K562 (cell line): Measurements from ENCODE around the gene CHRNB1. TPM values are rescaled to one million over a fixed set of nuclear protein-coding genes. Genes with fewer than 3 reads are reported as not detected.

Experiments
- ATAC-seq: fragments of 200-7000 bp; cut with Tn5 transposase; 3 replicates; pipeline ENCODE4 v1.9.1; 2020; ENCODE audit warnings: moderate library complexity
- BruUV-seq: library from RNA; stranded (reverse); fragments of 400-500 nt; replicated peaks from 2 replicates; lab custom pipeline; 2021; lab: Mats Ljungman, UMichigan
- CTCF ChIA-PET: fragments of 300-600 bp; formaldehyde crosslinking; extraction: SDS; loops from one replicate; lab custom pipeline; 2021; ENCODE audit warnings: low intra/inter-chr PET ratio; lab: Yijun Ruan, JAX
- POLR2A ChIA-PET: fragments of 300-600, 350-650 bp; sonication (Branson Sonifier 250); formaldehyde crosslinking; extraction: SDS; loops from one replicate; lab custom pipeline; 2021; ENCODE audit warnings: antibody characterized with exemption, inconsistent platforms; lab: Yijun Ruan, JAX
- DNase-seq, 4 experiments: peaks; one replicate each; pipeline versions ENCODE4 v3.0.0 to v3.0.0-alpha.2; 2011 to 2018; ENCODE audit warnings: low spot score in 3 of 4, mixed read lengths in 3 of 4; ENCODE audit errors: extremely low read depth in 1 of 4
- FAIRE-seq: peaks from 2 replicates; lab custom pipeline; 2011; peaks lifted over from hg19 to GRCh38; lab: Jason Lieb, UNC
- H2AFZ ChIP-seq: 2 replicates; pipeline ENCODE4 v1.6.0; 2011; ENCODE audit warnings: low read depth, low read length, control low read depth, inconsistent platforms
- H3K27ac ChIP-seq: fragments of 200-600 bp; 3 replicates; pipeline ENCODE4 v1.8.0; 2011; ENCODE audit warnings: low read depth, mild to moderate bottlenecking, control low read depth, inconsistent platforms, low read length, moderate library complexity, mixed read lengths; ENCODE audit errors: extremely low read depth
- H3K27me3 ChIP-seq, 2 experiments: fragments of 300-600 bp in 1 of 2; 2 replicates in 1 of 2; 3 replicates in 1 of 2; pipeline versions ENCODE4 v1.6.0 to v1.8.0; 2011; ENCODE audit warnings: inconsistent platforms in 2 of 2, low read length in 2 of 2, mild to moderate bottlenecking in 1 of 2, mixed read lengths in 1 of 2, moderate library complexity in 1 of 2; ENCODE audit not compliant: control insufficient read depth in 2 of 2, insufficient read depth in 2 of 2
- H3K36me3 ChIP-seq: fragments of 300-600 bp; 3 replicates; pipeline ENCODE4 v1.8.0; 2011; ENCODE audit warnings: mild to moderate bottlenecking, low read length, inconsistent platforms; ENCODE audit not compliant: control insufficient read depth, insufficient read depth
- H3K4me1 ChIP-seq, 2 experiments: fragments of 200-600 bp in 1 of 2; replicated peaks in 1 of 2; 2 replicates in 1 of 2; 3 replicates in 1 of 2; pipeline versions ENCODE4 v1.5.1 to v1.8.0; 2011; ENCODE audit warnings: inconsistent platforms in 2 of 2, low read length in 2 of 2, mild to moderate bottlenecking in 1 of 2, mixed read lengths in 1 of 2, moderate library complexity in 1 of 2; ENCODE audit not compliant: control insufficient read depth in 2 of 2, insufficient read depth in 2 of 2
- H3K4me2 ChIP-seq: 2 replicates; pipeline ENCODE4 v1.6.1; 2011; ENCODE audit warnings: low read length, control low read depth, inconsistent platforms, mixed read lengths; ENCODE audit not compliant: insufficient read depth
- H3K4me3 ChIP-seq: fragments of 200-600 bp; sonication (generic), shearing (Covaris generic); 2 replicates; pipeline ENCODE4 v1.5.1; 2016; ENCODE audit warnings: control low read depth, inconsistent platforms
- H3K79me2 ChIP-seq: fragments of 200-600 bp; 3 replicates; pipeline ENCODE4 v1.8.0; 2011; ENCODE audit warnings: low read length, inconsistent platforms; ENCODE audit not compliant: control insufficient read depth, insufficient read depth
- H3K9ac ChIP-seq, 2 experiments: 2 replicates each; pipeline versions ENCODE4 v1.6.0 to v1.6.1; 2011; ENCODE audit warnings: low read depth in 2 of 2, low read length in 2 of 2, control low read depth in 1 of 2, inconsistent platforms in 1 of 2, mild to moderate bottlenecking in 1 of 2, mixed read lengths in 1 of 2; ENCODE audit not compliant: insufficient read depth in 1 of 2
- H3K9me1 ChIP-seq: one replicate; pipeline ENCODE4 v1.6.0; 2011; ENCODE audit warnings: inconsistent platforms, mild to moderate bottlenecking, low read length, moderate library complexity; ENCODE audit not compliant: control insufficient read depth, insufficient read depth
- H3K9me3 ChIP-seq: replicated peaks from 2 replicates; pipeline ENCODE4 v1.5.1; 2011; ENCODE audit warnings: low read depth, low read length, inconsistent platforms; ENCODE audit not compliant: control insufficient read depth, insufficient read depth
- H4K20me1 ChIP-seq: replicated peaks from 2 replicates; pipeline ENCODE4 v1.6.1; 2011; ENCODE audit warnings: low read length, inconsistent platforms, mixed read lengths; ENCODE audit not compliant: control insufficient read depth, insufficient read depth
- ARHGAP35 ChIP-seq: fragments of 450-650 bp; IDR thresholded peaks from 2 replicates; pipeline ENCODE4 v1.6.1; 2018; ENCODE audit not compliant: partially characterized antibody
- ASH1L ChIP-seq: fragments of 450-650 bp; IDR thresholded peaks from 2 replicates; pipeline ENCODE4 v1.6.1; 2018; ENCODE audit warnings: borderline replicate concordance, mild to moderate bottlenecking, low read depth; ENCODE audit not compliant: partially characterized antibody
- ATF6 ChIP-seq: sonication (generic); formaldehyde crosslinking; IDR thresholded peaks from 2 replicates; pipeline ENCODE4 v1.4.0; 2020; ENCODE audit warnings: mild to moderate bottlenecking, missing genetic modification reagents
- ESRRA ChIP-seq: fragments of 450-650 bp; IDR thresholded peaks from 2 replicates; pipeline ENCODE4 v1.6.1; 2014; ENCODE audit warnings: low read depth, mild to moderate bottlenecking, moderate library complexity, borderline replicate concordance
- NR2F6 ChIP-seq: fragments of 450-650 bp; formaldehyde crosslinking; IDR thresholded peaks from 2 replicates; pipeline ENCODE4 v1.4.0; 2020; ENCODE audit warnings: mild to moderate bottlenecking
- PRMT5 ChIP-seq: sonication (generic); formaldehyde crosslinking; IDR thresholded peaks from 2 replicates; pipeline ENCODE4 v1.5.0; 2020; ENCODE audit warnings: missing genetic modification reagents
- PTBP1 ChIP-seq: fragments of 200-400 bp; formaldehyde crosslinking; IDR thresholded peaks from 2 replicates; pipeline ENCODE4 v1.6.1; 2017; ENCODE audit warnings: low read depth, low read length
- RAD21 ChIP-seq, 2 experiments: fragments of 250-450 bp in 1 of 2; fragments of 450-650 bp in 1 of 2; sonication (Bioruptor Pico) in 1 of 2; formaldehyde crosslinking in 1 of 2; IDR thresholded peaks in 1 of 2; conservative IDR thresholded peaks in 1 of 2; 2 replicates each; pipeline versions ENCODE4 v1.4.0 to v1.8.0; 2020 to 2022; ENCODE audit warnings: mild to moderate bottlenecking in 2 of 2, moderate library complexity in 1 of 2
- SRF ChIP-seq, 2 experiments: fragments of 250-450, 450-650 bp in 1 of 2; sonication (Bioruptor Pico) in 1 of 2; sonication (generic) in 1 of 2; formaldehyde crosslinking; IDR thresholded peaks; 2 replicates each; pipeline versions ENCODE4 v1.5.0 to v1.5.1; 2020 to 2022; ENCODE audit warnings: mild to moderate bottlenecking in 1 of 2, missing genetic modification reagents in 1 of 2
- ZNF512 ChIP-seq: IDR thresholded peaks from 2 replicates; pipeline ENCODE4 v1.6.1; 2016; ENCODE audit warnings: missing genetic modification characterization, missing compliant biosample characterization
- ZNF707 ChIP-seq: fragments of 250-450 bp; sonication (Bioruptor Pico); conservative IDR thresholded peaks from 2 replicates; pipeline ENCODE4 v1.8.0; 2022; ENCODE audit warnings: inconsistent platforms, mild to moderate bottlenecking, moderate library complexity
- ZNF764 ChIP-seq: fragments of 250-450 bp; sonication (Bioruptor Pico); IDR thresholded peaks from 2 replicates; pipeline ENCODE4 v1.4.0; 2020; ENCODE audit warnings: low read depth, mild to moderate bottlenecking, moderate library complexity
- WGBS: fragments of 100-300 bp; shearing (Covaris generic); methylation state at CpG from one replicate; pipeline ENCODE4 v1.1.6; 2016; ENCODE audit warnings: low coverage, mixed read lengths; ENCODE audit not compliant: insufficient coverage; ENCODE audit errors: missing lambda C conversion rate; 5-methylcytosine and 5-hydroxymethylcytosine counted together
- in situ Hi-C: fragments of 300-500 bp; cut with MboI; formaldehyde crosslinking; loops from 4 replicates; pipeline ENCODE4 v1.15.0; 2018; ENCODE audit warnings: inconsistent platforms, mixed read lengths
- intact Hi-C: fragments of 100-400 bp; cut with micrococcal nuclease; formaldehyde crosslinking; loops from 2 replicates; pipeline ENCODE4 v1.14.2; 2022
- polyA plus RNA-seq, 8 experiments: library from polyadenylated mRNA; depleted of rRNA in 4 of 8; stranded (reverse) in 5 of 8; unstranded in 3 of 8; fragments of >200 nt; fragmentation: Nextera tagmentation in 2 of 8; fragmentation: Illumina TruSeq in 1 of 8; extraction: Ambion mirVana in 2 of 8; extraction: Trizol in 1 of 8; gene quantifications; 2 replicates each; pipeline versions ENCODE4 v1.2.1 to v1.2.3, GENCODE V29; 2011 to 2014; ENCODE audit warnings: inconsistent platforms in 1 of 8, missing spikeins in 1 of 8
- total RNA-seq, 7 experiments: library from RNA; depleted of rRNA in 6 of 7; stranded (reverse); fragments of >200 nt in 6 of 7; fragmentation: Illumina TruSeq in 2 of 7; extraction: Trizol in 2 of 7; gene quantifications; 2 replicates each; pipeline versions ENCODE4 v1.2.1 to v1.2.3, GENCODE V29; 2011 to 2021; ENCODE audit warnings: low replicate concordance in 1 of 7

CHRNB1 gene
- total and polyA plus RNA-seq, 9 of the 15 experiments (the other 6 are each of a cell fraction or from before 2014, with no cell fraction given) = 4.7 to 12.3 (median 6.8) TPM

- intact Hi-C loops (no loop called here), in situ Hi-C loops (no loop called here)
- FAIRE-seq (no peak), ATAC-seq (no peak), DNase-seq (no peak)
- TF ChIP-seq SRF (CRISPR knock-in tag; IDR thresholded peaks at IDR 0.05) (no peak), PRMT5 (CRISPR knock-in tag) (no peak), ATF6 (CRISPR knock-in tag) (no peak), PTBP1 (no peak), ZNF512 (tag) (no peak), ZNF707 (CRISPR knock-in tag) (no peak), ESRRA (no peak), ARHGAP35 (no peak), RAD21 (CRISPR knock-in tag; conservative IDR thresholded peaks at IDR 0.05 in 1 of 2, IDR thresholded peaks at IDR 0.05 in 1 of 2) (no peak), ZNF764 (no peak), NR2F6 (CRISPR knock-in tag) (no peak), ASH1L (no peak)
- no peak overlapping the region for H3K27ac ChIP-seq
- no peaks in the 10 kb centered on the region for H3K9me3 ChIP-seq
- CTCF ChIA-PET = no interaction called here
- H3K4me1 ChIP-seq = peaks cover 3 to 29% of the 10 kb centered on the region in 2 experiments; a peak in 4 of 5 replicates
- POLR2A ChIA-PET = no interaction called here
- H2AFZ ChIP-seq = no peak overlapping the region
- no peak overlapping the region for H3K4me3 ChIP-seq
- no peaks in the 10 kb centered on the region for H3K9me1 ChIP-seq
- BruUV-seq = no TSS peak
- 90% methylated on average over 2 of the region's 4 CpGs for WGBS
- no peaks in the 10 kb centered on the region for H3K79me2 ChIP-seq
- H3K9ac ChIP-seq = no peak overlapping the region
- H3K27me3 ChIP-seq = no peaks in the 10 kb centered on the region
- H3K36me3 ChIP-seq = no peaks in the 10 kb centered on the region; the same call in 2 of the 3 replicates
- no peaks in the 10 kb centered on the region for H4K20me1 ChIP-seq
- no peak overlapping the region for H3K4me2 ChIP-seq
These were observed 48.7 kb upstream of the CHRNB1 start for GRCh38 chr17:7396147-7396546.
